Skin epidermis (tissue), 12 donors: Measurements from ENCODE around the gene HNRNPA3.

Experiments used
- H3K27ac ChIP-seq, 21 experiments: fragments of 200-600 bp; sonication (generic) in 11 of 21; one replicate each; pipeline ENCODE4 v1.5.0; 2020; ENCODE audit warnings: mild to moderate bottlenecking in 3 of 21, inconsistent platforms in 2 of 21, moderate library complexity in 2 of 21
- H3K4me3 ChIP-seq, 7 experiments: fragments of 200-600 bp; sonication (generic) in 2 of 7; one replicate each; pipeline ENCODE4 v1.5.0; 2020; ENCODE audit warnings: inconsistent platforms in 2 of 7, mild to moderate bottlenecking in 2 of 7, moderate library complexity in 1 of 7

Gene HNRNPA3

DNA sequence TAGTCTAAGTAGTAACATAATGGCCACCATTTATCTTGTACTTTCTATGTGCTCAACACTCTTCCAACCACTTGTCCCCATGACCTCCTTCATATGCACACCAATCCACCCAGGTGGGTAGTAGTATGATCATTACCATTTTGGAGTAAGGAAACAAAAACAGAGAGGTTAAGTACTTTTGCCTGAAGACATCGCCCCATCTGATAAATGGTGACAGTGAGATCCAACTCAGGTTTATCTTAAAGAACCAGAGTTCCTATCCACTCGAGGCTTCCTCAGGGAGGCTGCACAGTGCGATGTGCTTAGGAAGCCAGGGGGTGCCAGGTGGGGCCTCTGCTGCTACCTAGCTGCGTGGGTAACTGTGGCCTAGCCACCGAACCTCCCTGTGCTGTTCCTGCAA lies 37.9 kb downstream of the HNRNPA3 start:
- Histone ChIP-seq H3K4me3 (no peak overlapping the region), H3K27ac (peak overlapping the region in 5 of 21 experiments; percentile 30 to 83 (median 72))

DNA sequence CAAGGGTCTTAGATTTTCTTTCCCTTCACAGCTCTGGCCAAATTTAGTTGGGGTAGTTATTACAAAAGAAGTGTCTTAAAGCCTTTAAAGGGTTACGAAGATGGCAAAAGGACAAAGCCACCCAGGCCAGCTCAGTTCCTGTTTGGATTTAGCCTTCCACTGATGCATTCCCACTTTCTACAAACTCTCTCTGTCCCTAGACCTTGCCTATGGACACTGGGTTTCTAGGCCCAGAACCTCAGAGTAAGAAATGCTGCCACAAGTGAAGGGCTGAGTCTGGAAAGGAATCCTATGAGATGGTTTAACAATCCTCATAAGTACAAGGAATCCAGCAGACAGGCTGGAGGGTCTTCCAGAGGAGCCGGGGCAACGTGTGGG lies 38.6 kb downstream of the HNRNPA3 start:
- no peak overlapping the region for H3K4me3 ChIP-seq
- H3K27ac ChIP-seq: peak overlapping the region in 17 of 21 experiments; percentile 0 to 83 (median 70)

DNA sequence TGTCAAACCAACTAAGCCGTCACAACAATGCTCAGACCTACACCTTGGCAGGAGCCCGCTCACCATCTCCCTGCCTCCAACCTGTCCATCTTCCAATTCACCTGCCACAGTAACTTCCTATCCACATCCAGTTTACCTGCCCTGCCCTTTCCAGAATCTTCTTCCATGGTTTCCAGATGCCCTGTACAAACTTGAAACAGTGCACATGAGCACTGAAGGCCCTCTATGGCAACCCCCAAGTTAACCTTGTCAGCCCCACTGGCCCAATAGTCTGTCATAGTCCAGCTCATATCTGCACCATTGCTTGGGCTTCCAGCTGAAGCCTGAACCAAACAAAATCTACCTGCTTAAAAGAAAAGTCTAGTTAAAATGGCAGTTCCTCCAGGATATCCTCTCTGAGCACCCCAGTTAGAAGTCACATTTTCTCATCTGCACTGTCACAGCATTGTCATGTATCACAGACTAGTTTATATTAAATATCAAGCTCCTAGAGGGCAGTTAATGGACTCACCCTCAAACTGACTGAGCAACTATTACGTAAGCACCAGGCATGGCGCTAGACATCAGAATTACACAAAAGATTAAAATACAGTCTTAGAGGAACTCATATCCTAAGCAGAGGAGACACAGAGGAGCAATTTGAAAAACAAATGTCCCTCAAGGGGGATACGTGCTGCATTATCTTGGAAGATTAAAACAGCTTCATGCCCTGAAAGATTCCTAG lies 40.4 kb downstream of the HNRNPA3 start:
- Histone ChIP-seq H3K27ac (peak overlapping the region in 16 of 21 experiments; percentile 11 to 82 (median 56)), H3K4me3 (no peak overlapping the region)

DNA sequence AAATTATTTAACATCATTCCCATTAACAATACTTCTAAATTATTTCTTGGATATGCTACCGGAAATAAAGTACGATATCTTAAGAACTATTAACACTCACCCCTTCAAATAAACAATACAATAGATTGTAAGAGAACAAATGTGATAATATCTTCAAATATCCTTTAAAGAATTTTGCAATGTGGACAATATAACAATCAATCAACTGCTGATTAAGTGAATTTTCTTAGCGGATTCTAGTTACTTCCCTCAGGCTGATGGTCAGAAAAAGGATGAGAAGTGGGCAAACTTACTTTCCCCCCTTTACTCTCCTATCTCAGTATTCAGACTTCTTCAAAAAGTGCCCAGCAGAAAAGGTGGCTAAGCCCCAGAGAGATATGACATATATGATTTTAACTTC lies 41.1 kb downstream of the HNRNPA3 start:
- Histone ChIP-seq H3K4me3 (no peak overlapping the region), H3K27ac (peak overlapping the region in 2 of 21 experiments; percentile 59 to 78)

DNA sequence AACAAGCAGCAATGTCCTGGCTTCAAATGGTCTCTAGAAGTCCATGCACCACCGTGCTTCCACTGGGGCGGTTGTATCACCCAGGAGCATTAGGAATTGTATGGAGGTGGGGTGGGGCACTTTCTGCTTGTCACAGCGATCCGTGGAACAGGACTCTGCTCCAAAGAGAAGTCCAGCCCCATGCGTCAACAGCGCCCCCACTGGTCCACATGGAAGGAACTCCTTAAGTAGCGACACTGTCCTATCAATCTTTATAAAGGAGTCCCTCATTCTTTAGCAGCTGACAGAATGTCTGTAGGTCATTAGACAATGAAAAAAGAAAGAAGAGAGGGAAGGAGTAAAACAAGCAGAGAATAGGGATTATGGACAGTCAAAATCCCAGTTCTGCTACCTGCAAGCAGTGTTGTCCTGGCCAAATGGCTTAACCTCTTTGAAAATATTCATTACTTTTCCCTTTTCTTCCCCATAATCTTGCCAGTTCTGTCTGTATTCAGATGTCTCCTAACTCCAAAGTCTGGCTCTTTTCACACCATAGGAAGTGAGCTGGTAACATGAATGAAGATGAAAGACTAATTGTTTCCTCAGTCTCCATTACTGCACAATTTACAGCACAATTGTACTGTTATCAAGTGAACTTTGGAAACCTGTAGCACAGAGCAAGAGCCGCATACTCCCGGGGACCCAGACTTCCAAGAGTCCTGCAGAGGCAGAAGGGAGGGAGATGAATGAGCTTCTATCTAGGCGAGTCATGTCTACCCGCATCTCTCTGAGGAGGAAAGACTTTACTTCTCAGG lies 42.0 kb downstream of the HNRNPA3 start:
- H3K4me3 ChIP-seq: no peak overlapping the region
- H3K27ac ChIP-seq: peak overlapping the region in 7 of 21 experiments; percentile 11 to 59 (median 19)

DNA sequence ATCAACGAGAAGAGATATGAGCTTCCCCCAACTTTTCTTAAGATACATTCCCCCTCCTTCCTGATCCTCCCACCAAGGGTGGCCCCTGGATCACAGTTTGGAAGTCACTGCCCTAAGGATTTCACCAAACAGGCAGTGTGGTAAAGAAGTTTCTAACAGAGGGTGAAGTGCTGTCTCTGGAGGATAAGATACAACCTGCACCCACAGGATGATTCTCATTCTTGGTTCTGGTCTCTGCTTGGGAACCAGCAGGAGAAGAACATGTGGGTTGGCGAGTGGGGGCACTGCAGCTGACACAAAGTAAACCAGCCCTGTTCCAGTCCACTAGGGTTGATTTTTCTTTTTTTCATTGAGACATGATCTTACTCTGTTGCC lies 42.6 kb downstream of the HNRNPA3 start:
- Histone ChIP-seq H3K27ac (peak overlapping the region in 7 of 21 experiments; percentile 11 to 59 (median 20)), H3K4me3 (no peak overlapping the region)

DNA sequence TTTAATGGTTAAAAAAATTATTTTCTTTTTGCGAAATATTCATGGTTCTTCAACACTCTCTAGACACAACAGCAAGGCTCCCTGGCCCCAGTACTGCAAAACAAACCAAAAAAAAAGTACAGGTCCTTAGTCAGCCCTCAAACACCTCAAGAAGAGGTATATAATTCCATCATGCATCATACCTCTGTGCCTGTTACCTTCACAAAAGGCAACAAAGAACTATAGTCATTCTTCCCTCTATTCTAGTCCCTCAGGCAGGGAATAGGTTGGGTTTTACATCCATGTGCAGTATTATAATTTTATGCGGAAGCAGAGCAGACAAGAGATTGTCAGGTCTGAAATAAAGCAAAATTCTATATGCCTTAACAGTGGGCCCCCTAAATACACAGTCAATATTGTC lies 43.4 kb downstream of the HNRNPA3 start:
- Histone ChIP-seq H3K4me3 (no peak overlapping the region), H3K27ac (peak overlapping the region in 3 of 21 experiments; percentile 20 to 59 (median 55))

DNA sequence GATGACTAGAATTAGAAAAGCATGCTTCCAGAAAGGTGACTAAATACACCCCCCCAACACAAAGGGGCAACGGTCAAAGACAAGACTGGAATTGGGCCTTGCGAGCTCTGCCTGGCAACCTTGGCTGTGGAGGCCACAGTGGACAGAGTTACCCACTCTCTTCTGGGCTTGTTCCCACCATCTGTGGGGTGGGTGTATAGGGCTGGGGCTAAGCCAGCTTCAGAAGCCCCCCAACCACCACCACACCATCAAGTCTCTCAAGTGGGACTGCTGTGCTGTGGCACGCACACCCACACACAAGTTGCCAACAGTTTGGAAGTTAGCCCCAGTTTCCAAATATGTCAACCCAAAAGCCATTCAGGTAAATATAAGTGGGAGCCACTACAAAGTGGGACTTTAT lies 44.1 kb downstream of the HNRNPA3 start:
- H3K27ac ChIP-seq: peak overlapping the region in 7 of 21 experiments; percentile 2 to 54 (median 19)
- H3K4me3 ChIP-seq: no peak overlapping the region

DNA sequence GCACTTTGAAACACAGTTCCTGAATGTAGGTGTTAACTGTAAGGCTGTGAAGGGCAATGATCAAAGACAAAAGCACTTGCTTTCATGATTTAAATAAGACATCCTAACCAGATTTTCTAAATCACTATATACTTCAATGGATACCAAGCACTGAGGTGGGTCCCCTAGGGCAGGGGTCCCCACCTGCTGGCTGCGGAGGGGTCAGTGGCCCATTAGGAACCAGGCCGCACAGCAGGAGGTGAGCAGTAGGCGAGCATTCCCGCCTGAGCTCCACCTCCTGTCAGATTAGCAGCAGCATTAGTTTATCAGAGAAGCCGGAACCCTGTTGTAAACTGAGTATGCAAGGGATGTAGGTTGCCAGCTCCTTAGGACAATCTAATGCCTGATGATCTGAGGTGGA lies 44.9 kb downstream of the HNRNPA3 start:
- Histone ChIP-seq H3K27ac (peak overlapping the region in 7 of 21 experiments; percentile 10 to 54 (median 29)), H3K4me3 (no peak overlapping the region)

DNA sequence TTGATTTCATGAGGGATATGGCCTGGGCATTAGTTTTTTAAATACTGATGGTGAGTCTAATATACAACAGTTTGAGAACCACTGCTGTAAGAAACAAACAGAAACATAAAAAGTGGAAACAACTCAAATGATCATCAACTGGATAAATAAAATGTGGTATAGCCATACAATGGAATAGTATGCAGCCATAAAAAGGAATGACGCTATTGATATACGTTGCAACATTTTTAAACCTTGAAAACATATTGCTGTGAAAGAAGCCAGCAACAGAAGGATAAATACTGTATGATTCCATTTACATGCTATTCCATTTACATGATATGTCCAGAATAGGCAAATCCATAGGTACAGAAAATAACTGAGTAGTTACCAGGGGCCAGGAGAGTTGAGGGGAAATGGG lies 45.5 kb downstream of the HNRNPA3 start:
- H3K27ac ChIP-seq: peak overlapping the region in 2 of 21 experiments; percentile 10 to 13
- H3K4me3 ChIP-seq: no peak overlapping the region

DNA sequence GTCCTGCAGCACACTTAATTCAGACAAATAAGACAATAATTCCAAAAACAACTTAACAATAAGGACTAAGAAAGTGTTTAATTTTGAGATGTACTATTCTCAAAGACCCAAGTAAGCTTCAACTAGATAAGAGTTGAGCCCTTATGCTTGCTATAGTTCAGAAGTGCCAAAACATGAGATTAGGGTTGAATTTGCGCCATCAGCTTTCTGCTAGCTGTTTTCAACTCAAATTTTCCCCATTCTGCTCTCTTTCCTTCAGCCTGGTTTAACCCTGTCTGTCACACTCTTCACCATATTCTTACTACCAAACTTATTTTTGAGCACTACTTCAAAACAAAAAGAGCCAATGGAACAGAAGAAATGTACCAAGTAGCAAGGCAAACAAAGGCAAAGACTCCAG lies 47.8 kb downstream of the HNRNPA3 start:
- peak overlapping the region in 7 of 21 experiments; percentile 3 to 100 (median 98) for H3K27ac ChIP-seq
- peak overlapping the region in 3 of 7 experiments; percentile 66 to 98 (median 74) for H3K4me3 ChIP-seq

DNA sequence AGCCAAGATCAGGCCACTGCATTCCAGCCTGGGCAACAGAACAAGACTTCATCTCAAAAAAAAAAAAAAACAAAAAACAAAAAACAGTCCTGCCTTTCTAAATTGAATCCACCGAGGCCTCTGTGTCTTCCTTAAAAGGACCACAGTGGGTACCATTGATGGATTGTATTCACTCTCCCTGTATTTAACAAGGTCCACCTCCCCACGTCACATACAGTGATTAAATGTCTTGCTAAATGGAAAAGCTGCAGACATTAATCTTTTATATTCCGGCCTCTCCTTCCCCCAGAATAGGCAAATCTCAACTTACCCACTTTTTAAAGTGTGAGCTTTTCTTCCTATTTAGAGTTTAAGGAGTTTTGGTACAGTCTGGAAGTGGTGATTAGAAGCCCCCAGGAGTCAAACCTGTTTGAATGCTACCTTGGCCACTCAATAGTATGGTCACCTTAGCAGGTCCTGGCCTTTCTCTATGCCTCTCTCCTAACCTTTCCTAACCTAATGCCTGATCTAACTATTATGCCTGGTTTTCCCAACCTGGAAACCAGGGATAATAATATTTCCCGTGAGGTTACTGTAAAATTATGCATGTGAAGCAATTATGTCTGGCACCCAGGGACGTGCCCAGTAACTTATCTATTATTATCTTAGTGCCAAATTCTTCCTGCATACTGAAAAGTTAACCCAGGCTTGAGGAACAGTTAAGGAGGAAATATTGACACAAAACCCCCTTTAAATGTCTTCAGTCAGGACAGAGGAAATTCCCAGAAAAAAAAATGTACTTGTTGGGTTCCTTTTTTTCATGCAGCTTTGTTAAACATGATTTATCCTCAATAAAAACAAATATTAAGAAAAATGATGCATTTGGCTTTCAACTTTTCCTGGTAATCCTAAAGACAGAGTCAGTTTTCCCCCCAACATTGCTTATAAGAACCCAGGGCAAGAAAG lies 48.8 kb downstream of the HNRNPA3 start:
- Histone ChIP-seq H3K4me3 (peak overlapping the region; percentile 66 to 98 (median 74)), H3K27ac (peak overlapping the region in 19 of 21 experiments; percentile 38 to 100 (median 99))

DNA sequence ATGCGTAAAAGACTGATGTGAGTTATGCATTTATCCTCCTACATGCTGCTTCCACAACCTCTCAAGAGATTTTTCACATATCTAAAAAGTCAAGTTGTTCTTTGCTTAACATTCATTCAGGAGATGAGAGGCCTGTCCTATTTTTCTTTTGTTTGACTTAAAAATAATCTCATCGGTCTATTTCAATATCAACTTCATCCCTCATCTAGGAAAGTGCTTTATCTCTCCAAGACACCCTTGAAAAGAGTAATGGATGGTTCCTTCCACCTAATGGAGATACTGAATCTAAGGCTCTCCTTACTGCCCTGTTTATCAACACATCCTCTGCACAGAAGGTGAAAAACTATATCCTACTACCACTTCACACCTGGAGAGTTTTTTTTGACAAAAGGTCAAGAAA lies 49.5 kb downstream of the HNRNPA3 start:
- Histone ChIP-seq H3K4me3 (peak overlapping the region; percentile 66 to 98 (median 74)), H3K27ac (peak overlapping the region in 19 of 21 experiments; percentile 38 to 100 (median 99))

DNA sequence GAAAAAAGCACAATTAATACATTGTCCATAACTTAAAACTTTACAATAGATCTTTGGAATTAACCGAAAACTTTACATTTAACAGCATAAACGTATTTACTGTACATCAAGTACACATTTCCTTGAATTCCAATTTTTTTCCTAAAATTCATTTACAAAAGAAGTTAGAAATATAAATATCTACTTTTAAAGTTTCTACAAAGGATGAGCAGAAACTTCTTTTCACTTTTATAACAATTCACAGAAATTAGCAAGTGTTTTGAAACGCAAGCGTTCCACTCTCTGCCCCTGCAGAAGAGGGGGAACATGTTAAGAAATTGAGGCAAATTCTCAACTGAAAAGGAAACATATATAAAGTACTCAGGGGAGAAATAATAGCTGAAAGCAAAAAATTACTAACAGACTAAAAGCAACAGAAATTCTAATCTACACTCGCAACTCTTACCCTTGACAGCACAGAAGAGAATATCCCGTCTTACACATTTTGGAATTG lies 50.4 kb downstream of the HNRNPA3 start:
- peak overlapping the region in 20 of 21 experiments; percentile 94 to 100 (median 99) for H3K27ac ChIP-seq
- peak overlapping the region; percentile 66 to 98 (median 74) for H3K4me3 ChIP-seq

DNA sequence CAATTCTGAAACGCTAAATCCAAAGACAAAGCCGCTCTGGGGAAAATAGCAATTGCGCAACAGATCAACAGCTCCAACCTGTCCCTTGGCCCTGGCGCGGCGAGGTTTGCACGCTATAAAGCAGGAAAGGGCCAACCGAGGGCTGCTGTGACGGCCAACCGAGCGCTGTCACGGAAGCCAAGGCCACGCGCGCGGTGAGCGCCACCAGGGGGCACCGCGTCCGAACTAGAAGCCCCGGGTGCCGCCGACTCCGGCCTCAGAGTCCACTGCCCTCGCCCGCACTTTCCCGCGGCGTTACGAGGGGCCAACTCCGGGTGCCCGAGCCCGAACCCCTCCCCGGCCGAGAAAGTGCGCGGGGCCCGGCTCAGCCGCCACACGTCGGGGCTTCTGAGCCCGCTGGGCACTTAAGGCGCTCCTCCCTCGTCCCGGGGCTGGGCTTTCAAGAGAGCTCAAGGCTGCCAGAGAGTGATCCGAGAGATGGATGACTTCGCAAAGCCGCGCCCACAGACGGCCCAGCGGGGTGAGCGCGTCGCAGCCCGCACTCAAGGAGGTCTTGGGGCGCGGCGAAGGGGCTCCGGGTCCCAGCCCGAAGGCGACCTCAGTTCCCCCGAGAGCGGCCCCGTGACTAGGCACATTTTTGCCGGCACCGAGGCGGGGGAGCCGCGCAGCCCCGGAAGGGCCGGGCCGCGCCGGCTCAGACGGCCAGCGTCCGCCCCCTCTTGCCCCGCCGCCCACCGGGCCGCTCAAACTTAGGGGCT lies 51.0 kb downstream of the HNRNPA3 start:
- Histone ChIP-seq H3K27ac (peak overlapping the region; percentile 94 to 100 (median 99)), H3K4me3 (peak overlapping the region; percentile 66 to 98 (median 74))

DNA sequence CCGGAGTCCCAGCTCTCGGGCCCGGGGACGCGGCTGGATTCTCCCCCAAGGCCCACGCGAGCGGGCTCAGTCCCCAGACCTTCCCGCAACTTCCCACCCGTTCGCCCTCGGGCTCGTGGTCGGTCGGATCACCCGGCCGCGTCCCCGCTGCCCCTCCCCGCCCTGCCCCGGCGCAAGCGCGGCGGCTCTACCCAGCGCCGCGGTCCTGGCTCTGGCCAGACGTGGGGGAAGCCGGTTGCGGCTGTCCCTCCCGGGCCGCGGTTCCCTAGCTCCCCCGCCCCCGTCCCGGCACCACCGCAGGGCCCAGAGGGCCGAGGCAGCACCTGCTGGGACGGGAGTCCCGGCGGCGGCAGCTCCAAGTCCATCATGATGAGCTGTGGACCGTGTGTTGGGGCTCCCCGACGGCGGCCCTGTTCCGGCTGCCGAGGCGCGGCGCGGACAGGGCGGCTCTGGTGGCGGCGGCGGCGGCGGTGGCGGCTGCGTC lies 51.7 kb downstream of the HNRNPA3 start:
- H3K27ac ChIP-seq: peak overlapping the region; percentile 94 to 100 (median 99)
- peak overlapping the region; percentile 66 to 98 (median 74) for H3K4me3 ChIP-seq

DNA sequence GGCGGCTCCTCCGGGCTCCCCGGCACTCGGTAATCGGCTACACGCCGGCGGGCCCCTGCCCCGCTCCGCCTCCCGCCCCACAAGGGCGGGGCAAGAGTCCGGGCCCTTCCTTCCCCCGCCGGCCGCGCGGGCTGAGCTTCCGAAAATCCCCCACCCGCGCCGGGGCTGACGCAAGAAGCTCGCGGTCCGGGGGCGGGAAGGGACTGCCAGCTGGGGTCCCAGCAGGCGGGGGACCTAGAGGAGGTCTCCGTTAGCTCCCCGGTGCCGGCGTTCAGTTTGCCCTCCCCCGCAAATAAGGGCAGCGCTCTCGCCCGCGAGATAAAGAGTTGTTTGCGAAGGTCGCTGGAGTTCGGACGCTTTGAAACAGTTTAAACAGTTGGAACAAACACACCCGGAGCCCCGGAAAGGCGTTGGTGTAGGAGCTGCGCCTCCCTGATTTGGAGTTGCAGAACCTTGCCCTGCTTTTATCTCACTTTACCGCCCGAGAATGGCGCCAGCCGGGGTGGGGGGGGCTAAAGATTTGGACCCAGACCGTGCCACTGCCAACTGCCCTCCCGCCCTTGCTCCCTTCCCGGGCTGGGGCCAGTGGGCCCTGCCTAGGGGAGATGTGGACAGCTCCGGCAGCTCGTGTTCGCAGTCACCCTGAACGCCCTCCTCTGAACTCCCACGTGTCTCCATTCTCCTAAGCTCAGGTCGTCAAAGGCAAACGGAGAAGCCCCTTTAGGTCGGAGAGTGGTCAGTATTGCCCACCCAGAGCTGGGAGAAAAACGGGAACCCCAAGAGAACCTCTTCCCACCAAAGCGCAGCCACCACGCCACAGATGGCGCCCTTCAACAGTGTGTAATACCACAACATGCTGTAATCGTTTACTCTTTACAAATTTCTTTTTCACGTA lies 52.3 kb downstream of the HNRNPA3 start, which contains the start of gene NFE2L2:
NFE2L2 (minus strand) TSS at position 35 of the 895 bp plus-strand sequence. CDS start 151 bp downstream, outside the sequence.
- Histone ChIP-seq H3K27ac (peak within 1 kb of the TSS; percentile 94 to 100 (median 99)), H3K4me3 (peak within 1 kb of the TSS; percentile 66 to 98 (median 74))
